ENCODE results near the gene ATP1B3.
A peak's percentile ranks its signal among the peaks of the same experiment; 100 is the strongest.
"Not testable (repeated sequence)": the region's sequence is repeated elsewhere in the genome, so short reads cannot be mapped to it uniquely, and the experiment has no call there.

The ATP1B3 gene

DNA sequence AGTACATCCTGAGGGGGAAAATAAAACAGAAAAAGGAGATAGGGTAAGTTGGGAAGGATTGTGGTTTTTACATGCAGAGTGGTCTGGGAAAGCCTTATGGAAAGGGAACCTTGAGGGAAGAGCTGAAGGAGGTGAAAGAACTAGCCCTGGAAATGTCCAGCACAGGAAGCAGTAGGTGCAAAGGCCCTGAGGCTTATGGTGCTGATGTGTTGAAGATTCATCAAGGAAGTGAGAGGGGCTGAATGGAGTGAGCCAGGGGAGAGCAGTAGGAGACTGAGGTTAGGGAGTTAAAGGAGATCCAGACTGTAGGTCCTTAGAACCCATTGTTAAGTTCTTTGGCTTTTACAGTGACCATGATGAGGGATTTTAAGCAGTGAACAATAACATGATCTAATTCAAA lies 33.0 kb downstream of the ATP1B3 start:
- DNase-seq (ENCODE audit: low spot score): no peak

- DNase-seq (ENCODE audit: low spot score): not testable (repeated sequence)
Observed at GRCh38 chr3:141909986-141910385, 33.5 kb downstream of the ATP1B3 start.

DNA sequence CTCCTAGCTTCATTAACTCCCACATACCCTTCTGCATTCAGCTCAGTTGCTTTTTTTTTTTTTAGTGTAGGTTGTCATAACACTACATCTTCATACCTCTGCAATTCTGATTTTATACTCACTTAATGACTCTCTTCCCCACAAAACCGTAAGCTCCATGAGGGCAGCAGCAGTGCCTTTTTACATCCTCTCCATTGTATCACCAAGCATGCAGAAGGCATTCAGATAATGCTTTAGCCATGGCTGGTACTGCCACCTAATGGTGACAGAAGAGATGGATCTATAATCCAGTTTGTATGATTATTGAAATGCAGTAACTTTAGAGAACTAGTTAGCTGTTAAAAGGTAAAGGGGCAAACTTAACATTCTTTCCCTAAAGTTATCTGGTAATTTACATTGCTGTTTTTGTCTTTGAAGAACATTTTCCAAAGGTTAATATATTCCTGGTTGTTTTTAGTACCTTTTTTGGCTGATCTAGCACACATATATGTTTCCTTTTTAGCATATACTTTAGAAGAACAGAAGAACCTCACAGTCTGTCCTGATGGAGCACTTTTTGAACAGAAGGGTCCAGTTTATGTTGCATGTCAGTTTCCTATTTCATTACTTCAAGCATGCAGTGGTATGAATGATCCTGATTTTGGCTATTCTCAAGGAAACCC lies 36.8 kb downstream of the ATP1B3 start:
- DNase-seq (ENCODE audit: low spot score): peak; percentile 52

GRCh38 chr3:141914311-141914710 lies 37.9 kb downstream of the ATP1B3 start:
- no peak for DNase-seq (ENCODE audit: low spot score)

- no peak for DNase-seq (ENCODE audit: low spot score)
Observed at GRCh38 chr3:141915016-141915415, 38.6 kb downstream of the ATP1B3 start.

GRCh38 chr3:141915766-141916165 lies 39.3 kb downstream of the ATP1B3 start:
- DNase-seq (ENCODE audit: low spot score): no peak

- DNase-seq (ENCODE audit: low spot score): no peak
Observed at GRCh38 chr3:141920701-141921100, 44.3 kb downstream of the ATP1B3 start.

GRCh38 chr3:141921316-141921715 lies 44.9 kb downstream of the ATP1B3 start:
- no peak for DNase-seq (ENCODE audit: low spot score)

DNA sequence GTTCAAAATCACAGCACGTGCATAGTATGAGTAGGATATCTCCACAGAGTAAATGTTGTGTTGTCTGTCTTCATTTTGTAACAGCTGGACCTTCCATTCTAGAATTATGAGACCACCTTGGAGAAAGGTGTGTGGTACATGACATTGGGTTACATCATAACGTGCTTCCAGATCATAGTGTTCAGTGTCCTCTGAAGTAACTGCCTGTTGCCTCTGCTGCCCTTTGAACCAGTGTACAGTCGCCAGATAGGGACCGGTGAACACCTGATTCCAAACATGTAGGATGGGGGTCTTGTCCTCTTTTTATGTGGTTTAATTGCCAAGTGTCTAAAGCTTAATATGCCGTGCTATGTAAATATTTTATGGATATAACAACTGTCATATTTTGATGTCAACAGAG lies 49.2 kb downstream of the ATP1B3 start:
- DNase-seq (ENCODE audit: low spot score): not testable (repeated sequence)

DNA sequence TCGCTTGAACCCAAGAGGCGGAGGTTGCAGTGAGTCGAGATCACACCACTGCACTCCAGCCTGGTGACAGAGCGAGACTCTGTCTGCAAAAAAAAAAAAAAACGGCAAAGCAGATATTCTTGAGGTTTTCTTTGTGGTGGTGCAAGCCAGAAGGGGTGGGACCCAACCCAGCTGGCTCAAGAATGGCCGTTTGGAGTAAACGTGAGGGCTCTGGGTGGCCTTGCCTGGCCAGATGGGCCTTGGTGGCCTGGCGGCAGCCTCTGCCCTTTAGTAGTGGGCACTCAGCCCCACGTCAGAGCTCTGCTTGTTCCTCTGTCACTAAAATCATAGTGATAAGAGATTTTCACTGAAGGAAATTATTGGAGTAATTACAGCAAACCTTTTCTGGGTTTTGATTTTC lies 50.5 kb downstream of the ATP1B3 start:
- DNase-seq (ENCODE audit: low spot score): no peak

- DNase-seq (ENCODE audit: low spot score): no peak
Observed at GRCh38 chr3:141928631-141929270, 52.3 kb downstream of the ATP1B3 start.

- DNase-seq (ENCODE audit: low spot score): no peak
Observed at GRCh38 chr3:141929341-141929995, 53.0 kb downstream of the ATP1B3 start.

- DNase-seq (ENCODE audit: low spot score): no peak
Observed at GRCh38 chr3:141930801-141931200, 54.4 kb downstream of the ATP1B3 start.

DNA sequence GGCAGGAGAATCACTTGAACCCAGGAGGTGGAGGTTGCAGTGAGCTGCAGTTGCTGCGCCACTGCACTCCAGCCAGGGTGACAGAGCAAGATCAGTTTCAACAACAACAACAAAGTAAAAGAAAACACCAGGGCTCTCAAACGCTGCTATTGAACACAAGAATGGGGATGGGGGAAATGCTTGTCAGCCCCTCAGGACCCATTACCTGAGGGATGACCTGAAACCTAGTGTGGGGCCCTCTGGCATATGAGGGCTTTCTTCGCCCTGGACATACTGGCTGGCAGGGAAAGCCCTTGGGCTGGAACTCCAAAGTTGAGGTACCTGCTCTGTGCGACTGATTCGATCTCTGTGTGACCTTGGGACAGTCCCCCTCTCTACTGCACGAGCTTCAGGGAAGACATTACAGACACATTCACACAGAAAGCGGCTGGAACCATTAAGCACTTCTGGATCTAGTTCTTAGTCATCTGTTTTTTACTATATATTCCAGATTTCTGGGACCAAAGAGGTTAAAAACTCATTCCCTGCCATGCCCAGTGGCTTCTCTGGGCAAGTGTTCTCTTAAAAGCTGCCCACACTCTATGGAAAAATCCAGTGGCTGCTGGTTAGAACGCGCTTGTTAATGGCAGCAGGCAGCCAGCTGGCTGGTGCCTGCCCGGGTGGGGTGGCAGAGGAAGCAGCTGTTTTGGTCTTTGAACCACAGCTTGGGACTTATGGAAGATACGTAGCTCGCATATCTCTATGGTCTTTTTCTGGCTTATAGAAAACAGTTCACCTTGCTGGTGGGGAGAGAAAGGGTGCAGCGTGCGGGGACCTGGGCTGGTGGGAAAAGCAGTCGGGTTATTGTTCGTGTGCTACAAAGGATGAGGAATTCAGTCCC lies 57.2 kb downstream of the ATP1B3 start:
- no peak for DNase-seq (ENCODE audit: low spot score)

- DNase-seq (ENCODE audit: low spot score): no peak
Observed at GRCh38 chr3:141934354-141934753, 57.9 kb downstream of the ATP1B3 start.

DNA sequence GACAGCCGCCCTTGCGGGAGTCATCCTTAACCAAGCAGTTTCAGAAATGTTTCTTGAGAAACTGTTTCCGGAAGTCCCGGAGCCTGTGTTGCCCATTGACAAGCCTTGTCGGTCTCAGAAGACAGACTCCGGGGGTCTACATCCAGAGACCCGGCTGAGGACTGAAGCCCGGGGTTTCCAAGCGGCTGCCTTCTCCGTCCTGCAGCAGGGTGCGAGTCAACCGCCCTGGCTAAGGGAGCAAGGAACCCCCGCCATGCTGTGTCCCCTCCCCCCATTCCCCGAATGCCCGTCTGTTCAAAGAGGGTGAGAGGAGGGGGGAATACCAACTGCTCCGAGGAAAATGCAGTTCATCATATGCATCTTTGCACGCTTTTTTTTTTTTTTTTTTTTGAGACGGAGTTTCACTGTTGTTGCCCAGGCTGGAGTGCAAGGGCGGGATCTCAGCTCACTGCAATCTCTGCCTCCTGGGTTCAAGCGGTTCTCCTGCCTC lies 61.6 kb downstream of the ATP1B3 start:
- no peak for DNase-seq (ENCODE audit: low spot score)

DNA sequence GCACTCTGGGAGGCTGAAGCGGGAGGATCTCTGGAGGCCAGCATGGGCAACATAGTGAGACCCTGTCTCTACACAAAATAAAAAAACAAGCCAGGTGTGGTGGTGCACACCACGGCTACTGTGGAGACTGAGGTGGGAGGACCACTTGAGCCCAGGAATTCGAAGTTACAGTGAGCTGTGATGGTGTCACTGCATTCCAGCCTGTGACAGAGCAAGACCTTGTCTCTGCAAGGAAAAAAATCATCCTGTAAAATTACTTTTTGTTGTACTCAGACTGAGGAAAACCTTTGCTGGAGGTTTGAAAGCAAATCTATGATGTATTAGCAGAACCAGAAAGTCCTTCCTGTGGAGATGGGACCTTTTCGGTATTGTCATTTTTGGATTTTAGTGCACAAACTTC lies 63.3 kb downstream of the ATP1B3 start:
- DNase-seq (ENCODE audit: low spot score): no peak

- DNase-seq (ENCODE audit: low spot score): peak; percentile 46
Observed at GRCh38 chr3:141940194-141940776, 63.8 kb downstream of the ATP1B3 start.

- no peak for DNase-seq (ENCODE audit: low spot score)
Observed at GRCh38 chr3:141941093-141941492, 64.7 kb downstream of the ATP1B3 start.

- no peak for DNase-seq (ENCODE audit: low spot score)
Observed at GRCh38 chr3:141942006-141942405, 65.6 kb downstream of the ATP1B3 start.

DNA sequence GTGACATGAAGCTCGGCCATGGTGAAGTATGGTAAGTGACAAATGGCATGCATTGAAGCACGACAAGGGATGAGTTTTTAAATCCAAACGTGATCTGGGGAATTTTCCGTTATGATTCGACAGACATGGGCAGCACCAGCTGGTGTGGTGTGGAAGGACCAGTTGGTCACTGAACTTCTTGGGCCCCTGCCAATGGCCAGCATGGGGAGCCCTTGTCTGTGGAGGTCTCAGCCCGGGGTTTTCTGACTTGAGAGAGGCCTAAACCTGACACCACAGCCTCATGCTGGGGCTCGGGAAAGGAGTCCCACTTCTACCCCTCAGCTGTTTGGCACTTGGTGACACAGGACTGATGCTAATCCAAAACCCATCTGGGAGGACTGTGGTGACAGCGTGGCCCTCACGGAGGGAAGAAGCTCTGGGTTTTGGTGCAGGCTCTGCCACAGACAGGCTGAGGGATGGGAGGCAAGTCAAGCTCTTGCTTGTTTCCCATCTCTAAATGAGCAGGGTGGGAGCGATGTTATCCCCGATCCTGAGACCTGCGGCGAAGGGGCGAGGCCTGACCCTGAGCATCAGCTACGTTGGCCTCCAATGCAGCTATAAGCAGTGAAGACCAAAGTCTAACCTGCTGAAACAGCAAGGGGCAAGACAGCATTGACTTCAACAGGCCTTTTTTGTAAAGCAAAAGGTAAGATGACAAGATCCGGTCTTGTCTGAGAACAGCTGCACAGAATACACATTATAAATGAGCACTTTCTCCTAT lies 69.5 kb downstream of the ATP1B3 start:
- no peak for DNase-seq (ENCODE audit: low spot score)
